LNCAP (cell line): ENCODE measurements around the gene SDK1.

Experiments used
- CTCF ChIP-seq: fragments of 450-650 bp; IDR thresholded peaks from 2 replicates; pipeline ENCODE4 v1.5.1; 2017; ENCODE audit warnings: mild to moderate bottlenecking

Gene SDK1

GRCh38 chr7:4033996-4034395 lies 732.9 kb downstream of the SDK1 start:
- TF ChIP-seq CTCF: no peak

- TF ChIP-seq CTCF: no peak
Measured at GRCh38 chr7:4037308-4037707, 736.3 kb downstream of the SDK1 start.

DNA sequence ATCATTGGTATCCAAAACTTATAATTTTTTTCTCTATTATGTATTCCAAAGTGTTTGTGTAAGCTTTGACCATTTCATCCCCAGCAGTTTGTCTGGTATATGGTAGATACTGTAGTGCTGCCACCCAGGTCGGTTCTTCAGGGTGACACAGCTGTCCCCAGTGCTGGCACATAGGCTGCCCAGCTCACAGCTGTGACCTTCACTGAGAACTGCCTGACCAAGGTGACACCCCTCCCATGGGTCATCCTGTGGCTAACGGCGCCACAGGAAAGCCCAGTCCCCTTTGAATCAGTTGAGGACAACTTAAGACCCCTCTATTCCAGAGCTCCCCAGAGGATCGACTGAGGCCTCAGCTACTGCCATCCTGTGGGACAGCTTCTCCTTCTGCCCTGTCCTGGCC lies 736.8 kb downstream of the SDK1 start:
- no peak for TF ChIP-seq CTCF

GRCh38 chr7:4040109-4040928 lies 739.3 kb downstream of the SDK1 start:
- no peak for TF ChIP-seq CTCF

- no peak for TF ChIP-seq CTCF
Measured at GRCh38 chr7:4042402-4043045, 741.5 kb downstream of the SDK1 start.

- no peak for TF ChIP-seq CTCF
Measured at GRCh38 chr7:4043988-4044387, 742.9 kb downstream of the SDK1 start.

GRCh38 chr7:4045450-4045849 lies 744.4 kb downstream of the SDK1 start:
- no peak for TF ChIP-seq CTCF
